ENCODE results near the gene SDCBP2.

DNA sequence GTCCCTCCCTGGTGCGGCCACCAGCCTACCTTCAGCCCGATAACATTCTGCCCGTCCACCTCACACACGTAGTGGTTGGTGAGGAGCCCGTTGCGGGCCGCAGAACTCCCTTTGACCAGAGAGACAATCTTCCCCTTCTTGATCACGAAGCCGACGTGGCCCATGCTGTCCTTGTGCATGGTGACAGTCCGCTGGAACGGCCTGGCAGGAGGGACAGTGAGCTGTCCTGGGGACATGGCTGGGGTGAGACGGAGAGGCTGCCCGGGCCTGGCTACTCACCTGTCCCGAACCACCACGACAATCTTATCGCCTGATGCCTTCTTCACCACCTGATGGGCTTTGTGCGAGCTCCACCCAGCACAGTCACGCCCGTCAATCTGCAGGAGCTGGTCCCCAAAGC lies 16.6 kb downstream of the SDCBP2 start:
- TF ChIP-seq, protein P1, sequence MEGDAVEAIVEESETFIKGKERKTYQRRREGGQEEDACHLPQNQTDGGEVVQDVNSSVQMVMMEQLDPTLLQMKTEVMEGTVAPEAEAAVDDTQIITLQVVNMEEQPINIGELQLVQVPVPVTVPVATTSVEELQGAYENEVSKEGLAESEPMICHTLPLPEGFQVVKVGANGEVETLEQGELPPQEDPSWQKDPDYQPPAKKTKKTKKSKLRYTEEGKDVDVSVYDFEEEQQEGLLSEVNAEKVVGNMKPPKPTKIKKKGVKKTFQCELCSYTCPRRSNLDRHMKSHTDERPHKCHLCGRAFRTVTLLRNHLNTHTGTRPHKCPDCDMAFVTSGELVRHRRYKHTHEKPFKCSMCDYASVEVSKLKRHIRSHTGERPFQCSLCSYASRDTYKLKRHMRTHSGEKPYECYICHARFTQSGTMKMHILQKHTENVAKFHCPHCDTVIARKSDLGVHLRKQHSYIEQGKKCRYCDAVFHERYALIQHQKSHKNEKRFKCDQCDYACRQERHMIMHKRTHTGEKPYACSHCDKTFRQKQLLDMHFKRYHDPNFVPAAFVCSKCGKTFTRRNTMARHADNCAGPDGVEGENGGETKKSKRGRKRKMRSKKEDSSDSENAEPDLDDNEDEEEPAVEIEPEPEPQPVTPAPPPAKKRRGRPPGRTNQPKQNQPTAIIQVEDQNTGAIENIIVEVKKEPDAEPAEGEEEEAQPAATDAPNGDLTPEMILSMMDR (IDR thresholded peaks at IDR 0.05), result no peak
- TF ChIP-seq POLR2A (IDR thresholded peaks at IDR 0.05) (no peak), POLR2AphosphoS5 (IDR thresholded peaks at IDR 0.05) (no peak), EP300 (IDR thresholded peaks at IDR 0.05; ENCODE audit: low read depth) (no peak)
